Activated CD8-positive, alpha-beta memory T cell treated with anti-CD3 and anti-CD28 coated beads for 24 hours (primary cell): Measurements from ENCODE around the gene LBH.

Experiments used
- DNase-seq: peaks from one replicate; pipeline ENCODE4 v3.0.0-alpha.2; 2020

LBH gene

DNA sequence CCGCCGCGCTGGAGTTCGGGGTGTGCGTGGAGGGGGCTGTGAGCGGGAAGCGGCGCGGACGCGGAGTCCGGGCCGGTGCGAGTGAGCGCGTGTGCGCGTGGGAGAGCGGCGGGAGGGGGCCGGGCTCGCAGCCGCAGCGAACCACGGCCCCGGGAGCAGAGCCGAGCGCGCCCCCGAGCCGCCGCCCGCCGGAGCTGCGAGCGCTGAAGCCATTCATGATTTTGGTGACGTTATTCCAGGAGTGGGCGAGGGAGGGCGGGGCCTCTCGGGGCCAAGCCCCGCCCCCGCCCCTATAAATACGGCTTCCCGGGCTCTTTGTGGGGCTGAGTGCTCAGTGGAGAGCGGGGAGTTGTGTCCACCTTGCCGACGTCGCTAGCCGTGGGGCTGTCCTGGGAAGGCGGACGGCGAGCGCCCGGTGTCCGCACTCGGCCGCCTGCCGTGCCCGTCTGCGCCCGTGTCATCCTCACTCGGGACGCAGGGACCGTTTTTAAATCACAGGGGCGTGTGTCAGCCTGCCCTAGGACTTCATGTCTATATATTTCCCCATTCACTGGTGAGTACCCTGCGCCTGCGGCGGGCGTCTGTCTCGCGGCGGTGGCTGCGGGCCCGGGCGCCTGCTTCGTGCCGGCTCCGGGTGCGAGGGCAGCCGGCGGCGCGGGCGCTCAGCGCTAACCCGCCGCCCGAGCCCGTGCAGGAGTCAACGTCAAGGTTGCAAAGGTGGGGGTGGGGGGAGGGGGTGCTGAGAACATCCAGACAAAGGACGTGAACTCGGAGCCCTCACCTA is at the start of gene LBH:
LBH (plus strand) TSS at position 323 of the 784 bp plus-strand sequence; CDS start at position 528, 205 bp downstream.
- DNase-seq, result peak; percentile 99

DNA sequence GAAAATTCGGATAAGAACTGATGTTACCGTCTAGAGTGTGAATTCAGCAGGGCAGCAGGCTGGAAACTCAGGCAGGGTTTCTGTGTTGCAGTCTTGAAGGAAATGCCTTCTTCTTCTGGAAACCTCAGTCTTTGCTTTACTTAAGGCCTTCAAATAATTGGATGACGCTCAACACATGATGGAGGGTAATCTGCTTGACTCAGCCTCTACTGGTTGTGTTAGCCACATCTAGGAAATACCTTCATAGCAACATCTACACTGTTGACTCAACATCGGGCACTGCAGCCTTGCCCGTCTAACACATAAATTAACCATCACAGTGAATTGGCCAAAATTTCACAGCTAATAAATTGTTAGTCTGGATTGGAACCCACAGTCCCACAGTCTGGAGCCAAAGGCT is 47.3 kb upstream of the LBH start:
- DNase-seq, result no peak

GRCh38 chr2:30185178-30185577 is 46.2 kb upstream of the LBH start:
- no peak for DNase-seq

DNA sequence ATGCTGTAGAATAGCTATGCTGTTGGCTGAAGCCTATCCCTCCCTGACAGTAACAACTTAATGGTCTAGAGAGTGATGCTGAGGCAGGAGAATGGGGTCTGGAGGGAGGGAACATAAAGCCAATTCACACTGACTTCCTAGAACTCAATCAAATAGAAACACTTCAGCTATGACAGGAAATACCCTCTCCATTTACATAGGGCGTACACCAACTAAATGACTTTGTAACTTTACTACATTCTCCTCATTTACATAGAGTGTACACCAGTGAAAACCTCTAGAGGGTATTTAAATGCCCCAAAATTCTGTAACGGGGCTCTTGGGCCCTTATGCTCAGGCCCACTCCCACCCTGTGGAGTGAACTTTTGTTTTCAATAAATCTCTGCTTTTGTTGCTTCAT is 43.0 kb upstream of the LBH start:
- DNase-seq, result no peak

DNA sequence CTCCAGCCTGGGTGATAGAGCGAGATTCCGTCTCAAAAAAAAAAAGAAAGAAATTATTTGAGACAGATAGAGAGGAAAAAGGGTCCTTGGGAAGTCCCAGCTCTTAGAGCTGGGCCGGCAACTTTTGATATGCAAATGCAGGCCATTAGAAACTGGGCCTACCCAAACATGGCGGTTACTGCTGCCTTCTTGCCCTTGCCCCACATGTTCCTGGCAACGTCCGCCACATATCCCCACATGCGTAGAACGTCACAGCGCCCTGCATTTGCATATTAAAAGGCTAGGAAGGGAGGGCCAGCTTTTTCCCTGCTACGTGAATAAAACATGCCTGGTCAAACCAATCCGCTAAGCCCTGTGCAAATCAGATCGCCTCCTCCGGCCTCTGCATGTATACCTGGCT is 40.7 kb upstream of the LBH start:
- DNase-seq, result no peak

DNA sequence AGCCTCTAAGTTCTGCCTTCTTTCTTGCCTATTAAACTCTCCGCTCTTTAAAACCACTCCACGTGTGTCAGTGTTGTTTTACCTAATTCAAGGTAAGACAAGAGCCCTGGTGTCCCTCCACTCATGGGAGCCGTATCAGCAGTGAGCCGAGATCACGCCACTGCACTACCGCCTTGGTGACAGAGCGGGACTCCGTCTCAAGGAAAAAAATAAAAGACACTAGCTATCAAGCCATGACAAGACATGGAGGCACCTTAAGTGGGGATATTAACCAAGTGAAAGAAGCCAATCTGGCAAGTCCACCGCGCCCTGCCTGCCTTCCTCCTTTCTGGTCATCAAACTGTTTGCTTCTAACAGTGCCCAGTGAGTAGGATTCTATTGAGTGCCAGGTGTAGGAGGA is 40.2 kb upstream of the LBH start:
- DNase-seq, result no peak

DNA sequence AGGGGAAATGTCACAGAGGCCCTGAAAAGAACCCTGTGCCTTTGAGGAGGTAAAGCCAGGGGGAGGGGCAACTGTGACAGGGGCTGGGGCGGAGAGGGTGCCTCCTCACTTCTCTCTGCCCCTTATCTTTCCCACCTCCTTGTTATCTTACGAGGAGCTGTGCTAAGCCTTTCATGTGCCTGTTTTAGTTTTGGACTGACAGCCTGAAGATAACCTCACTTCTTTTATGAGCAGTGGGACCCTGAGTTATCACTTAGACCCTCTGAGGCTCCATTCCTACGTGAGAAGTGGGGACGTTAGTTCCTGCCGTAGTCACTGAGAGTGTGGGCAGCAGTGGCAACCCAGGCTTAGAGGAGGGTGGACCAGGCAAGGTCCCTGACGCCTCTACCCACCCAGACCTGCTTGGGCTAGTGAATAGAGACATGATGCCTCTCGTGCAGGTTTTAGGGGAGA is 39.5 kb upstream of the LBH start:
- DNase-seq, result no peak

GRCh38 chr2:30192314-30192713 is 39.0 kb upstream of the LBH start:
- no peak for DNase-seq

- DNase-seq, result no peak
Measured at GRCh38 chr2:30193104-30193681, 38.1 kb upstream of the LBH start.

- DNase-seq, result no peak
Measured at GRCh38 chr2:30194421-30194820, 36.9 kb upstream of the LBH start.

DNA sequence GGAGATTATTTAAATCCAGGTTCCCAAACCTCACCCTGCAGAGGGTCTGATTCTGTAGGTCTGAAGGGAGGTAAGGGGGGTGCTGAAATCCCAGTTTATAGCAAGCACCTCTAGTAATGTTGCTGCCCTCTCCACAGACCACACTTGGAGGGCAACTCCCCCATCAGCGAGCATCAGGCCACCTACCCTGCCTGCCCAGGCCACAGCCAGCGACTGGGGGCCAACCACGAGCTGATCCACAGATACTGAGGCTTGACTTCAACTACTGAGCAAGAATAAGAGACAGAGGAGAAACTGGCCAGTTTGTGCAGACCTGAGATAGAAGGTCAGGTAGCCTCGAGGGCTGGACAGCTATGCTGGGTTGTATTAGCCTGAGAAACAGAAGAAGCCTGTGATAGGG is 36.3 kb upstream of the LBH start:
- DNase-seq, result no peak

GRCh38 chr2:30197570-30198192 is 33.7 kb upstream of the LBH start:
- no peak for DNase-seq

DNA sequence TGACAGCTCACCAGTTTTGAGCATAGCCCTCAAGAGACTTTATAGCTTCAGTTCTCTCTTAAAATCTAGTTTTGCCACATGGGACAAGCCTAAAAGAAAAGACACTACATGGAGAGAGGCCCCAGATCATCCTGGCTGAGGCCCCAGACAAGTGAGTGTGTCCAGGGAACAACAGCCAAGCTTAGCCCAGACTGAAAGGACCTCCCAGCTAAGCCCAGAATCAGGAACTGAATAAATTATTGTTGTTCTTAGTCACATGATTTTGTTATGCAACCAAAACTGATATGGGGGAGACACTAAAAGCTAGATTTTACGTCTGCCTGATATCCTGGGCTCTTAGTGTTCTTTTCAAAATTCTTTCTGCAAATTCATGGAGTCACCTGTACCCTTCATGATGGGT is 29.3 kb upstream of the LBH start:
- DNase-seq, result no peak

- no peak for DNase-seq
Measured at GRCh38 chr2:30203156-30203555, 28.2 kb upstream of the LBH start.

DNA sequence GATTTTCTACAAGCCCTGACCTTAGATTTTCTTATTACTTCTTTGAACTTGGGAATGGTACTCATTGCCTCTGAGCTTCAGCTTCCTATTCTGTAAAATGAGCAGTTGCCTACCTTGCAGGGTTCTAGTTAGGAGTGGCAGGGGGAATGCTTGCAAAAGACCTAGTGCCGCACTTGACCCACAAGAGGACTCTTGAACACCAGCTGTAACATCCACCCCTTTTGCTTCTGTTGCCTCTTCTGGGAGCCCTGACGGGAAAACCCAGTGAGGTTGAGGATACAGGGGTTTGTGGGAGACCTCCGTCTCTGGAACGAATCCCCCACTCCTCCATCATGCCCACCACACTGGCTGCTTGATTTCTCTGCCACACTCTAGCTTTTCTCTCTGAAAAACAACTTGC is 27.1 kb upstream of the LBH start:
- DNase-seq, result no peak

- DNase-seq, result no peak
Measured at GRCh38 chr2:30205456-30205855, 25.9 kb upstream of the LBH start.

DNA sequence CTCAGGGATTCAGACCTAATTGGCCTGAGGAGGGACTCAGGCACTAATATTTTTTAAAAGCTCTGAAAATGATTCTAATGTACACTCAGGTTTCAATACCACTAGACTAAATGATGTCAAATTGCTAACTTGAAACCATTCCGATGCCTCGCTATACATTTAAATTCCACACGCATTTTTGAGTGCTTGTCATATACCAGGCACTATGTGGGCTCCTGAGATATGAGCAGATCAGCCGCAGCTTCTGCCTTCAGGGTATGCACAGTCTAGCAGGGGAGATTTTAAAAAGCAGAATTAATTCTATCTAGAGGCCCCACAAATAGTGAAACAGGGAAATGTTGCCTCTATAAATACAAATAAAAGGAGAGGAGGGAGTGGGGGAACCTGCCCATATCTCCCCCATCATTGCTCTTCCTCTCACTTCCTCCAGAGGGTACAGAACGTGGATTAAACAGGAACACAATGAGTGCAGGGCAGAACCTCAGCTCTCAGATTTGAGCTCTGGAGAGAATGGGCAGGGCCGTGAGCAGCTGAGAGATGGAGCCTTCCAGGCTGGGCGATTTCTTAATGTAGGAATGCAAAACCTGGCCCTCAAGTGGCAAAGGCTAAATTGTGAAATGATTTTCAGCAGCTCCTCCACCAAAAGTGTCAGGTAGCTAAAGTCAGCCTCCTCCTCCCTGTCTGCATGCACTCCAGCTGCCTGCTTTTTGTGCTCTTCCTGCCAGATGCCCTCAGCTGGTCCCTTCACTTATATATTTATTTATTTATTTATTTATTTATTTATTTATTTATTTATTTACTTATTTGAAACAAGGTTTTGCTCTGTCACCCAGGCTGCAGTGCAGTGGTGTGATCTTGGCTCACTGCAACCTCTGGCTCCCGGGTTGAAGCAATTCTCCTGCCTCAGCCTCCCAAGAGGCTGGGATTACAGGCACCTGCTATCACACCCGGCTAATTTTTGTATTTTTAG is 24.6 kb upstream of the LBH start:
- DNase-seq, result no peak

- DNase-seq, result peak; percentile 72
Measured at GRCh38 chr2:30208453-30208852, 22.9 kb upstream of the LBH start.

GRCh38 chr2:30209227-30209626 is 22.1 kb upstream of the LBH start:
- no peak for DNase-seq

- no peak for DNase-seq
Measured at GRCh38 chr2:30213326-30213725, 18.0 kb upstream of the LBH start.

DNA sequence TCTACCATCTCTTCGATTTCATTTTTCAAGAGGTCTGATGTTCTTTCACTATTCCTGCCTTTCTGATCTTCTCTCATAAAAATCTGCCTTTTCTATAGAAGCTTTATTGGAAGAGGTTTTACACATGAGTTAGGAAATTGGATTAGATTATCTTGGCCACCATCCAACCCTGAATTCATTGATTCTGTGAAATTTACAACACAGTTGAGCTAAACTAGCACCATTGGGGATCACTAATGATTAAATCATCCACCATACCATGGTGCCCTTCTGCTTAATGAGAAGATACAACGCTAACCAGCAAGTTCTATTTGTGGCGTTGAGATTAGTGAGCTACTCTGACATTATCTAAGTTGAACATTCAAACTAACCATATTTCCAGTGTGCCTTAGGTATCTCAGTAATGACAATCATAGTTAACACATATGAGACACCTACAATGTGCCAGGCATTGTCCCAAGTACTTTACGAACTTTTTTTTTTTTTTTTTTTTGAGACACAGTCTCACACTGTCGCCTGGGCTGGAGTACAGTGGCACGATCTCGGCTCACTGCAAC is 17.3 kb upstream of the LBH start:
- DNase-seq, result no peak

- DNase-seq, result no peak
Measured at GRCh38 chr2:30216157-30216556, 15.2 kb upstream of the LBH start.
